GF-D8 (cell line): ENCODE data around the gene RNF220.

Experiments used
- DNase-seq: peaks from one replicate; lab custom pipeline; 2025; lab: John Stamatoyannopoulos, UW

The RNF220 gene

DNA sequence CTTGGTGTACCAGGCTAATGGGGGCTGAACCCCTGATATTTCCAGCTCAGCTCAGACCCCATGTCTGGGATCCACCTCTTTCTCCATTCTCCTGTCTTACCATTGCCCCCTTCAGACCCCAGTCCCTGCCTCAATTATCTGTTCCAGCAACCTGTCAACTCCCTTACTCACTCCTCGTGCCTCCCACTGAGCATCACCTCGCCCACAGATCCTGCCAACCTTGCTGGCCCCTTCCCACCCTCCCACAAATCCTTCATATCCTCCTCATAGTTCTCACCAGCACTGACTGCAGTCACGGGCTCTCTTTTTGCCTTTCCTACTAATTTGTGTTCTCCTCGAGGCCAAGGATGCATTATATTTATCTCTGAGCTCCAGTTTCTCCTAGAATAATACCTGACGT is 206.4 kb downstream of the RNF220 start:
- no peak for DNase-seq

DNA sequence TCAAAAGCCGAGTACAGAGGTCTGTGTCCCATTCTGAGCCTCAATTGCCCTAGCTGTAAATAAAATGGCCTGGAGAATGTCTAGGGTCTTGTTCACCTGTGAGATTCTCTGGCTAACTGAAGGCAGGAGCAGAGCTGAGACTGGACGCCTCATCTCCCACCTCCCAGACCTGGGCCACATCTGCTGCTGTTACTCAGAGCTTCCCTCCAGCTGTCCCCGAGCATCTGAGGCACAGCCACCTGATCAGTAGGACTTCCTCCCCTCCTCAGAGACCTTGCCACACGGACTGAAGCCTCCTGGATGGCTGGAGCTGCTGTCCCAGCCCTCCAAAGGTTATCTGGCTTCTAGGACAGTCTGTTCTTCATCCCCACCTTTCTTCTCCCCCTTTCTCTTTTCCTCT is 206.8 kb downstream of the RNF220 start:
- DNase-seq: no peak

GRCh38 chr1:44613941-44614340 is 208.9 kb downstream of the RNF220 start:
- DNase-seq: no peak

GRCh38 chr1:44616284-44616990 is 211.4 kb downstream of the RNF220 start:
- DNase-seq: no peak

DNA sequence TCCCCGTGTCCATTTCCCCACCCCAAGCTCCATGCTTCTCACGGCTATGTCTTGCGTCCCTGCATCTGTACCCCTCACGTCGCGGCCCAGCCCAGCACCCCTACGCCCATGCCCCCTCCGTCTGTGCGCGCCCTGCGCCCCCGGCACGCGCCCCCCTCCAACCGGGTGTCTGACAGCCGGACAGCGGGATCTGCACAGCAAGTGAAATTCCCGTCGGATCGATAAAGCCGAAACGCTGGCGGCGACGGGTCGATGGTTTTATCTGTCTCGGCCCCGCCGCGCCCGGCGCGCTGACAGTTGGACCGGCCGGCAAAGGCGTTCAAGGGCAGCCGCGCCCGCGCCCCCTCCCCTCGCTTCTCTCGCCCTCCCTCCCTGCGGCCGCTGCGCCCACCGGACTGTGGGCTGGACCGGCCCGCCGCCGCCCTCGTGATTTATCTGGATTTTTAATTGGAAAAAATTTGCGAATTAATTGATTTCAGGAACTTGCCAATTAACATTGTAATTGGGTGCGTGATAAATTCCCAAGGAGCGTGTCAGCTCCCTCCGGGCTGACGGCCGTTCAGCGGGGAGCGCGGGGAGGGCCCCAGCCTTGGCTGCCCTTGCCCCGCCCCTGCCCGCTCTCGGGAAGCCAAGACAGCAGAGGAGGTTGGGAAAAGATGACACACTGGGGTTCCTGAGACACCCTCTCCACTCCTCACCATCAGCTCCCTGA is 212.1 kb downstream of the RNF220 start:
- DNase-seq: no peak

DNA sequence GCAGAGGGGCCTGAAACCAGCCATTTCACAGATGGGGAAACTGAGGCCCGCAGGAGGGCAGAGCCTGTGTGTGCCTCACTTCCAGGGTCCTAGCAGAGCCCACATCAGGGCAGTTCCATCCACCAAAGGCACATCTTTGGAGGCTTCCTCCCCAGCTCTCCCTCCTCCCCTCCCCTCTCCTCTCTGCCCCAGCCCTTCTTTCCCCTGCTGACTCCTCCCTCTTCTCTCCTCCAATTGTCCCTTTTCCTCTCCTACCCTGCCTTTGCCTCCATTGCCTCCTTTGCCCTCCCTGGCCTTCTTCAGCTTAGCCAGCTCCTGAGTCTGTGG is 212.6 kb downstream of the RNF220 start:
- DNase-seq: no peak

DNA sequence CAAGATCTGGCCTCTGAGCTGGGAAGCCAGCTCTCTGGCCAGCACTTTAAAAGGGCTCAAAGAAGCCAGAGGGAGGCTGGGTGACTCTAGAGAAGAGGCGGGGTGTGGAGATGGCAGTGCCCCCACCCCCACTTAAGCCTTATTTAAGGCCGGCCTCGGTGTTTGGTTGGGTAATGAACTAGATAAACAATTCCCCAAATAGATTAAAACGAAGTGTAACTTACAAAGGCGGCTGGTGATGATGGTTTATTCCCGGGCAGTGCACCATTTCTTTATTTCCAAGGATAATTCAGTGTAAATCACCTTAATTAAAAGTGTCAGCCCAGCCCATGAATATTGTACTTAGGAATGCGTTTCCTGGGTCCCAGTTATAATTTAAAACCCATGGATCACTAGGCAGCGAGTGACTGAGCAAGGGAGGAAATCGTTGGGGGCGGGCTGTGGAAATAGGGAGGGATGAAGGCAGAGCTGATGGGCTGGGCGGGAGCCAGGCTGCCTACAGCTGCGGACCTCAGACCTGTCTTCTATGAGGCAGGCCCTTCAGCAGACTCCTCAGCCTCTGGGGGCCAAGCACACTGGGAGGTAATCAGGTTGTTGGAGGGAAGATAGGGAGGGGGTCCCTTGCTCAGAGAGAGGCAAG is 214.3 kb downstream of the RNF220 start:
- DNase-seq: no peak

- no peak for DNase-seq
These were observed 215.0 kb downstream of the RNF220 start for GRCh38 chr1:44620072-44620471.

DNA sequence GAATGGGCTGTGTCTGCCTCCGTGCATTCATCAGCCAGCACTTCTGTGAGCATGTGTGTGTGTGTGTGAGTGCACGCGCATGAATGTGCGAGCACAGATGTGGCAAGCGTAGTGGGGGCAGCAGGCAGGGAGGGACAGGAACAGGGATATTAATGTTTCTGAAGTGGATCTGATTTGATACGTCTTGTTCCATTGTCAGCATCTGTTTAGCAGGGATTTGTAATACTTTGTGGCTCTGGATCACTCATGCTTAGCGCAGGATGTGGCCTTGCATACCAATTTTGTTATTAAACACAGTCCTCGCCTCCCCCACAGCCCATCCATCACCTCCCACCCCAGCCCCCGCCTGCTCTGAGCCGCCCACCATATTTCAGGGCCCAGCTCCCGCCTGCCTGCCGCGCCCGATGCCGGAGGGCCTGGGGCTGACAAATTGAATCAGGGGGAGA is 216.8 kb downstream of the RNF220 start:
- DNase-seq: no peak

GRCh38 chr1:44624268-44624901 is 219.3 kb downstream of the RNF220 start:
- DNase-seq: no peak

GRCh38 chr1:44625348-44625747 is 220.3 kb downstream of the RNF220 start:
- no peak for DNase-seq

- DNase-seq: no peak
These were observed 224.1 kb downstream of the RNF220 start for GRCh38 chr1:44628962-44629756.

DNA sequence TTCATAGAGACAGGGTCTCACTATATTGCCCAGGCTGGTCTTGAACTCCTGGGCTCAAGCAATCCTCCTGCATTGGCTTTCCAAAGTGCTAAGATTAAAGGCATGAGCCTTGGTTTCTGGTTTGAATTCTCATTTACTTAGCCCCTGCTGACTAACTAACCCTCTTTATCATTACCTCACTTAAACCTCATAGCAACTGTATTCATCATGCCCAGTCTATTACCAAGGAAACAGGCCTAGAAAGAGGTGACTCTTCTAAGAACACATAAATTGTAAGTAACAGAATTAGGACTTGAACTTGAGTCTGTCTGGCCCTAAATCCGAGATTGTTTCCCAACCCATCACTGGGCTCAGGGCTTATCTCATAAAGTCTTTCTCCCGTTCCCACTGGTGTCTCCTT is 225.1 kb downstream of the RNF220 start:
- no peak for DNase-seq

DNA sequence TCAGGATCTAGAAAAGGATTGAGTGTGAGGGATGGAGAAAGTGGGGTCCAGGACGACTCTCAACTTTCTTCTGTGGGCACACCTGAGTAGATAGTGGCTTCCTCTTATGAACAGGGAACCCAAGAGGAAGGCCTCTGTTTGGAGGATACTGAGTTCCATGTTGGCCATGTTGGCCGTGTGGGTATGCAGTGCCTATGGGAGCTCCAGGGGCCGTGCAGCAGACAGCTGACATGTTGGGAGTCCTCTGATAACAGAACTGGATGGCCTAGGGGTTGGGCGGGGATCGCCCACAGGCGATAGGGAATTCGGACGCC is 226.2 kb downstream of the RNF220 start:
- DNase-seq: no peak

DNA sequence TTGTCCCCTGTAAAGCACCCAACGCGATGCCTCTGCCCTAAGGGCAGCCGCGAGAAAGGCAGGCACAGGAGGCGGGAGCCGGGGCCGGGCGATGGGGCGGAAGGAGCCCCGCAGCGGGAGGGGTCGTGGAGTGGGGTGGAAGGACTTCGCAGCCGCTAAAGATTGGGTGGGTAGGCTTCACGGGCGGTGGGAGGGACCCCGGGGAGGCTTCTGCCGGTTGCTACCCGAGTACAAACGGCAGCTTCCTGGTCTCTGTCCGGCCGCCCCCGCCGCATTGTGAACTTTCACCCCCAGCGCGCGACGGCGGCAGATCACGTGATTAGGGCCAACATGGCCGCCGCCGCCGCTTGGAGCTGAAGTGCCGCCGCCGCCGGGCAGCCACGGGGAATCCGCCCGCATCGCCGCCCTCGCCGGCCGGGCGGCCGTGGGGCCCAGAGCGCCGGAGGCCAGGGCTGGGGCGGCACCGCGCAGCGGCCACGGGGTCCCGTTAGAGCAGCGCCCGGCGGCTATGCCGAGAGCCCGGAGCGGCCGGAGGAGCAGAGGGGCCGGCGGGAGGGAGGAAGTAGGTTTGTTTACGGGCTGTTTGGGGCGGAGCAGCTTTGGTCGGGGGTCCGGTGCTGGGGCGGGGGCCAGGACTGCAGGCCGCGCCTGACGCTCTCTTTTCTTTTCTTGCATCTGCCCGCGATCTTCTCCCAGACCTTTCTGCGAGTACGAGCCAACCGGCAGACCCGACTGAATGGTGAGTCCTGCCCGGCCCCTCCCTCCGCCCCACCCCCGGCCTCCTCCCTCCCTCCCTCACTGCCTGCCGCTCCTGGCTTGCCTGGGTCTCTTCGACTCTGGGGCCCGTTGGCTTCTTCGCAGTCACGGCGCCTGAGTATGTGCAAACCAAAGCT is 226.8 kb downstream of the RNF220 start:
- peak; percentile 56 for DNase-seq

DNA sequence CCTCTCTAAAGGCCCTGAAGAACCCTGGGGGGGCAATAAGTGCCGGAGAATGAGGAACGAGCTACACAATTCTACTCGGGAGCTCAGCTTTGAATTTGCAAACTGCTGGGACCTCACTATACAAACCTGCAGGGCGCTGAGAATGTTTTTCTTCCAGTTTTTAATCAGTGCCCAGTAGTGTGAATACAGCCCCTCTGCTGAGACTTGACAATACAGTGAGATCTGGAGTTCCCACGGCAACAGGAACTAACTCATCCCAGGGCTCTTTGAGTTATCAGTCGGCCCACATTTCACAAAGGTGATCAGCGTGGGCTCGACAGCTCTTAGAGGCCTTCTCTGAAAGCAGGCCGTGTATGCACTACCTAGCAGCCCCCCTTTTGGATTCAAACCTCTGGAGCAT is 227.5 kb downstream of the RNF220 start:
- DNase-seq: no peak

DNA sequence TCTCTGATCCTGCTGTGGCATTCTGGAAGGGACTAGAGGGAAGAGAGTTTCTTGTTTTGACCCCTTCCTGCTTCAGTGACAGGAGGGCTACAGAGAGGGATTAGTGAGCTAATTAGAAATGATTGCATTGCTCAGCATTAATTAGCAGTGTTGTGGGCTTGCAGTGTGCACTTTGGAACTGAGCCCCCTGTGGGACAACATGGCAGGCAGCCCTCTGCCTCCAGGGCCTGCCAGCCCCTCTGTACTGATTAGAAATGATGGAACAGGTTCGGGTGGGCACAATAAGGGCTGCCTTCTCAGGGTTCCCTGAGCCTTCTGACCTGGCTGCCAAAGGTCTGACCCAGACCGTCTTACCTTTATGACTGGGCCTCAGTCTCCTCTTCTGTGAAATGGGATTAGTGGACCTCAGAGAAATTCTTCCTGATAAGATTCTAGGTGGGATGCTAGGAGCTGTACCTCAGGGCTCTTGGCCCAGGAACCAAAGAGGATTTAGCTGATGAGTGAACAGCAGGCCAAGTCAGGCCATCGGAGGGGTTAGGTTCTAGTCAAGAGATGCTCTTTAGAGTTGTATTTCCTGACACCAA is 229.6 kb downstream of the RNF220 start:
- DNase-seq: no peak

DNA sequence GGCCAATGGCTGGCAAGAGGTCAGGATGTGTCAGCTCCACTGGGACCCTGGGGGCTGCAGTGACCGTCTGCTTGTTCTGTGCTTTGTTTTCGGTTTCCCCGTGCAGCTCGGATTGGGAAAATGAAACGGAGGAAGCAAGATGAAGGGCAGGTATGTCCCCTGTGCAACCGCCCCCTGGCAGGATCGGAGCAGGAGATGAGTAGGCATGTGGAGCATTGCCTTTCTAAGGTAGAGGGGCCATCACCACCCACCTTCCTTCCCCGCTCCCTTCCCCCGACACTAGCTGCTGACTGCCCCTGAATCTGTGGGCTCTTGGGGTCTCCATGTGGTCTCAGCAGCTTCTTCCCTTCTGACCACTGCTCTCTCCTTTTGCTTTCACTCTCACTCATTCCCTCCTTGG is 230.4 kb downstream of the RNF220 start:
- no peak for DNase-seq

DNA sequence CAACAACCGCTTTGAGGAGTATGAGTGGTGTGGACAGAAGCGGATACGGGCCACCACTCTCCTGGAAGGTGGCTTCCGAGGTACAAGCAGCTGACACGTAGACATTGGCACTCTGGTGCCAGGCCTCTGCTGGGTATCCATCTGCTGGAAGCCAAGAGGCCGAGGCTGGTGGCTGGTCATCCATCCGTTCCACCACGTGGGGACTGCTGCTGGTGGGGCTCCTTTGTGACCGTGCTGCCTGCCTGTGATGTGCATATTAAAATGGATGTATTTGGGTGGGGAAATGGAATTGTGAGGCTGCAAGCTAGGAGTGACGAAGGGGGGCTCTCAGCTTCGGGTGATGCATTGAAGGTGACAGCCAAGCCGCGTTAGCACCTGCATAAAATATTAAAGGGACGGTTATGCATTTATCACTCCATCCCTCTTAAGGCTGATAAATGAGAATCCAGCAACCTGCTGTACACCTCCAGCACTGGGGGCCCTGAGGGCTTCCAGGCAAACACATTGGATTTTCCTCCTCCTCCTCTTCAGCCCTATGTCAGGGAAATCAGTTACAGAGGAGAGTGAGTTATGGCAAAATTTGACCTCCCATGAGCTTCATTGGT is 231.1 kb downstream of the RNF220 start:
- DNase-seq: no peak
